Measurements from ENCODE around the gene EVX2. TPM values are rescaled to one million over a fixed set of nuclear protein-coding genes. Genes with fewer than 3 reads are reported as not detected.

EVX2 gene
- 0.07 to 0.09 TPM in 2 of 3 replicates, not detected in the other for total RNA-seq

GRCh38 chr2:176083796-176084261 lies at the start of gene EVX2:
TSS of gene EVX2 (minus strand) at chr2:176083962. CDS start at chr2:176083776, 186 bp downstream.
- Mint-ChIP-seq H3K27me3 (ENCODE audit: low read depth) (peaks cover 98% of the 10 kb centered on the region), H3K9me3 (no peaks in the 10 kb centered on the region), H3K27ac (no peak within 1 kb of the TSS), H3K4me3 (peak within 1 kb of the TSS; percentile 3), H3K36me3 (no peaks in the 10 kb centered on the region), H3K4me1 (peaks cover 26% of the 10 kb centered on the region)
- DNase-seq (ENCODE audit: low spot score in 2 of 2, unreplicated experiment in 2 of 2): no peak
- TF ChIP-seq CTCF (IDR thresholded peaks at IDR 0.05; ENCODE audit: unreplicated experiment): no peak

GRCh38 chr2:176133389-176133788 lies 49.6 kb upstream of the EVX2 start:
- Mint-ChIP-seq H3K36me3 (peaks cover 2% of the 10 kb centered on the region), H3K4me3 (no peak overlapping the region), H3K27ac (no peak overlapping the region), H3K9me3 (no peaks in the 10 kb centered on the region), H3K4me1 (peaks cover 20% of the 10 kb centered on the region), H3K27me3 (ENCODE audit: low read depth) (peaks cover 91% of the 10 kb centered on the region)
- TF ChIP-seq CTCF (IDR thresholded peaks at IDR 0.05; ENCODE audit: unreplicated experiment): no peak
- no peak for DNase-seq (ENCODE audit: low spot score in 2 of 2, unreplicated experiment in 2 of 2)

- Mint-ChIP-seq H3K4me1 (peaks cover 24% of the 10 kb centered on the region), H3K27me3 (ENCODE audit: low read depth) (peaks cover 91% of the 10 kb centered on the region), H3K9me3 (no peaks in the 10 kb centered on the region), H3K36me3 (no peaks in the 10 kb centered on the region), H3K4me3 (peak overlapping the region; percentile 28), H3K27ac (no peak overlapping the region)
- no peak for DNase-seq (ENCODE audit: low spot score in 2 of 2, unreplicated experiment in 2 of 2)
- TF ChIP-seq CTCF (IDR thresholded peaks at IDR 0.05; ENCODE audit: unreplicated experiment): no peak
These were observed 48.7 kb upstream of the EVX2 start for GRCh38 chr2:176132205-176133171.

GRCh38 chr2:176131848-176132158 lies 48.0 kb upstream of the EVX2 start:
- Mint-ChIP-seq H3K27me3 (ENCODE audit: low read depth) (peaks cover 91% of the 10 kb centered on the region), H3K9me3 (no peaks in the 10 kb centered on the region), H3K4me3 (no peak overlapping the region), H3K36me3 (no peaks in the 10 kb centered on the region), H3K4me1 (peaks cover 24% of the 10 kb centered on the region), H3K27ac (no peak overlapping the region)
- no peak for TF ChIP-seq CTCF (IDR thresholded peaks at IDR 0.05; ENCODE audit: unreplicated experiment)
- DNase-seq (ENCODE audit: low spot score in 2 of 2, unreplicated experiment in 2 of 2): no peak

- H3K4me3 Mint-ChIP-seq: peak overlapping the region; percentile 57
- peaks cover 93% of the 10 kb centered on the region for H3K27me3 Mint-ChIP-seq (ENCODE audit: low read depth)
- no peaks in the 10 kb centered on the region for H3K36me3 Mint-ChIP-seq
- no peak for DNase-seq (ENCODE audit: low spot score in 2 of 2, unreplicated experiment in 2 of 2)
- no peak overlapping the region for H3K27ac Mint-ChIP-seq
- H3K9me3 Mint-ChIP-seq: no peaks in the 10 kb centered on the region
- TF ChIP-seq CTCF (IDR thresholded peaks at IDR 0.05; ENCODE audit: unreplicated experiment): no peak
- peaks cover 24% of the 10 kb centered on the region for H3K4me1 Mint-ChIP-seq
These were observed 47.4 kb upstream of the EVX2 start for GRCh38 chr2:176130957-176131847.

All from mesothelial cell of epicardium (in vitro differentiated cells).